Fibroblast of lung (primary cell): ENCODE data around the gene PIK3CA.
"Not testable (repeated sequence)": the region's sequence is repeated elsewhere in the genome, so short reads cannot be mapped to it uniquely, and the experiment has no call there.

Experiments
- EZH2 ChIP-seq: IDR thresholded peaks from 2 replicates; pipeline ENCODE4 v1.5.1; 2012; ENCODE audit warnings: low read length, control low read depth, mild to moderate bottlenecking; ENCODE audit errors: missing control alignments
- TF ChIP-seq, protein P1 (sequence below), 2 donors: IDR thresholded peaks in 1 of 2; conservative IDR thresholded peaks in 1 of 2; 1 replicate in 1 of 2; 2 replicates in 1 of 2; pipeline ENCODE4 v1.5.1; 2011 to 2012; ENCODE audit warnings: low read length in 2 of 2, control low read depth in 1 of 2, inconsistent platforms in 1 of 2, low read depth in 1 of 2, mild to moderate bottlenecking in 1 of 2

DNA sequence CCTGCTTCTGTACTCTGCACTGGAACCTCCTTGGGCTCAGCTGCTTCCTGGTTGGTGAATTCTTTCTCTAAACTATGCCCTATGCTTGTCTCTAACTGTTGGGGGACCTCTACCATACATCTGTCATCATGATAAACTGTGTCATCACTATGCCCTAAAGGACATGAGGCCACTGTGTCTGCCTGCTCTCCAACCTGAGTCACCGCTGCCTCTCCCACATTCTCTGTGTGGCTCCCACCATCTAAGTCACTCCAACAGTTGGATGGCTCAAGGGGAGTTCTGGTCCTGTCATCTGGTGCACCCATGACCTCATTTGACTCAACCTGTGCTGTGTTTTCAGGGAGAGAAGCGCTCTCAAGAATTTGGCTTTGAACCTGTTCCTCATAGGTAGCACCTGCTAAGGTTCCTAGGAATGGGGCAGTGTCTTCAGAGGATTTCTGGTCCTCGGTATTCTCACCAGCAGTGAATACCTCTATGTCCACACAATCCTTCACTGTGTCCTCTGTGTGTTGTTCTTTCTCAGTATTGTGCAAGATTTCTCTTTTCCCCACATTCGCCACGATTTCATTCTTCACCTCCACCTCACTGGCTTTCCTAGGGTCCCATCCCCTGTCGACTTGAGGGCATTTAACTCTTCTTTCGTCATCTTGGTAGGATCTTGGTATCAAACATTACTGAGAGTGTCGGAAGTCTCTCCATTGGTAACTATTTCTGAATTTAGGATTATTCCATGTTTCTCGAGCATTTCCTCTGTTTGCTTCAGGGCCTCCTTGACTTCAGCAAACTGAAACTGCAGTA lies 112.0 kb downstream of the PIK3CA start:
- TF ChIP-seq, protein P1, sequence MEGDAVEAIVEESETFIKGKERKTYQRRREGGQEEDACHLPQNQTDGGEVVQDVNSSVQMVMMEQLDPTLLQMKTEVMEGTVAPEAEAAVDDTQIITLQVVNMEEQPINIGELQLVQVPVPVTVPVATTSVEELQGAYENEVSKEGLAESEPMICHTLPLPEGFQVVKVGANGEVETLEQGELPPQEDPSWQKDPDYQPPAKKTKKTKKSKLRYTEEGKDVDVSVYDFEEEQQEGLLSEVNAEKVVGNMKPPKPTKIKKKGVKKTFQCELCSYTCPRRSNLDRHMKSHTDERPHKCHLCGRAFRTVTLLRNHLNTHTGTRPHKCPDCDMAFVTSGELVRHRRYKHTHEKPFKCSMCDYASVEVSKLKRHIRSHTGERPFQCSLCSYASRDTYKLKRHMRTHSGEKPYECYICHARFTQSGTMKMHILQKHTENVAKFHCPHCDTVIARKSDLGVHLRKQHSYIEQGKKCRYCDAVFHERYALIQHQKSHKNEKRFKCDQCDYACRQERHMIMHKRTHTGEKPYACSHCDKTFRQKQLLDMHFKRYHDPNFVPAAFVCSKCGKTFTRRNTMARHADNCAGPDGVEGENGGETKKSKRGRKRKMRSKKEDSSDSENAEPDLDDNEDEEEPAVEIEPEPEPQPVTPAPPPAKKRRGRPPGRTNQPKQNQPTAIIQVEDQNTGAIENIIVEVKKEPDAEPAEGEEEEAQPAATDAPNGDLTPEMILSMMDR (conservative IDR thresholded peaks at IDR 0.05 in 1 of 2, IDR thresholded peaks at IDR 0.05 in 1 of 2; ENCODE audit: low read depth in 1 of 2, low read length in 2 of 2): not testable (repeated sequence)
- not testable (repeated sequence) for TF ChIP-seq EZH2
